Central memory CD8-positive, alpha-beta T cell (primary cell): ENCODE measurements around the gene BLTP3B.

Experiments
- ATAC-seq: fragments of 150-1000 bp; cut with Tn5 transposase; replicated peaks from 2 replicates; pipeline ENCODE4 v1.10.0; 2022; ENCODE audit warnings: mild to moderate bottlenecking, moderate FRiP score, moderate number of reproducible peaks; ENCODE audit not compliant: poor library complexity, severe bottlenecking; ENCODE audit errors: extremely low read depth
- DNase-seq, 2 donors: peaks; one replicate each; pipeline ENCODE4 v3.0.0; 2021; ENCODE audit warnings: low spot score in 2 of 2
- H3K27ac Mint-ChIP-seq: one replicate; pipeline ENCODE4 v1.8.0; 2022; ENCODE audit warnings: low read depth, mild to moderate bottlenecking, moderate library complexity, mixed read lengths
- H3K27me3 Mint-ChIP-seq: one replicate; pipeline ENCODE4 v1.8.0; 2022; ENCODE audit warnings: mixed read lengths
- H3K36me3 Mint-ChIP-seq: one replicate; pipeline ENCODE4 v1.8.0; 2022; ENCODE audit warnings: mild to moderate bottlenecking, moderate library complexity, mixed read lengths; ENCODE audit not compliant: insufficient read depth
- H3K4me1 Mint-ChIP-seq: one replicate; pipeline ENCODE4 v1.8.0; 2022; ENCODE audit warnings: mixed read lengths
- H3K4me3 Mint-ChIP-seq: one replicate; pipeline ENCODE4 v1.8.0; 2022; ENCODE audit warnings: mild to moderate bottlenecking, moderate library complexity, mixed read lengths
- H3K9me3 Mint-ChIP-seq: one replicate; pipeline ENCODE4 v1.8.0; 2022; ENCODE audit warnings: mixed read lengths

BLTP3B gene

GRCh38 chr12:100171248-100171647, 28.6 kb upstream of the BLTP3B start:
- H3K4me1 Mint-ChIP-seq = no peaks in the 10 kb centered on the region
- no peaks in the 10 kb centered on the region for H3K9me3 Mint-ChIP-seq
- H3K36me3 Mint-ChIP-seq = peaks cover 8% of the 10 kb centered on the region
- no peak overlapping the region for H3K4me3 Mint-ChIP-seq
- no peak overlapping the region for H3K27ac Mint-ChIP-seq
- no peak for ATAC-seq
- no peaks in the 10 kb centered on the region for H3K27me3 Mint-ChIP-seq
- no peak for DNase-seq

- ATAC-seq = no peak
- Mint-ChIP-seq H3K27me3 (no peaks in the 10 kb centered on the region), H3K4me3 (no peak overlapping the region), H3K9me3 (no peaks in the 10 kb centered on the region), H3K36me3 (peaks cover 8% of the 10 kb centered on the region), H3K27ac (no peak overlapping the region), H3K4me1 (no peaks in the 10 kb centered on the region)
- DNase-seq = no peak
Observed at GRCh38 chr12:100170313-100170858, 27.7 kb upstream of the BLTP3B start.

- H3K4me1 Mint-ChIP-seq = peaks cover under 1% of the 10 kb centered on the region
- H3K27me3 Mint-ChIP-seq = no peaks in the 10 kb centered on the region
- ATAC-seq (no peak), DNase-seq (no peak)
- H3K36me3 Mint-ChIP-seq = peaks cover 8% of the 10 kb centered on the region
- H3K9me3 Mint-ChIP-seq = no peaks in the 10 kb centered on the region
- H3K4me3 Mint-ChIP-seq = no peak overlapping the region
- no peak overlapping the region for H3K27ac Mint-ChIP-seq
Observed at GRCh38 chr12:100169345-100169744, 26.7 kb upstream of the BLTP3B start.

- H3K4me1 Mint-ChIP-seq = peaks cover 8% of the 10 kb centered on the region
- H3K4me3 Mint-ChIP-seq = no peak overlapping the region
- no peaks in the 10 kb centered on the region for H3K9me3 Mint-ChIP-seq
- H3K27ac Mint-ChIP-seq = no peak overlapping the region
- no peak for ATAC-seq
- H3K27me3 Mint-ChIP-seq = no peaks in the 10 kb centered on the region
- no peak for DNase-seq
- peaks cover 11% of the 10 kb centered on the region for H3K36me3 Mint-ChIP-seq
Observed at GRCh38 chr12:100168562-100168961, 25.9 kb upstream of the BLTP3B start.

- H3K4me1 Mint-ChIP-seq = peaks cover 9% of the 10 kb centered on the region
- H3K27ac Mint-ChIP-seq = no peak overlapping the region
- H3K4me3 Mint-ChIP-seq = no peak overlapping the region
- DNase-seq (no peak), ATAC-seq (no peak)
- H3K36me3 Mint-ChIP-seq = peaks cover 4% of the 10 kb centered on the region
- H3K9me3 Mint-ChIP-seq = no peaks in the 10 kb centered on the region
- no peaks in the 10 kb centered on the region for H3K27me3 Mint-ChIP-seq
Observed at GRCh38 chr12:100166232-100166631, 23.6 kb upstream of the BLTP3B start.

GRCh38 chr12:100165356-100165755, 22.7 kb upstream of the BLTP3B start:
- Mint-ChIP-seq H3K27ac (no peak overlapping the region), H3K36me3 (peaks cover 4% of the 10 kb centered on the region), H3K4me3 (no peak overlapping the region), H3K4me1 (peaks cover 9% of the 10 kb centered on the region), H3K9me3 (no peaks in the 10 kb centered on the region), H3K27me3 (no peaks in the 10 kb centered on the region)
- DNase-seq (no peak), ATAC-seq (no peak)

- Mint-ChIP-seq H3K36me3 (peaks cover 4% of the 10 kb centered on the region), H3K27ac (no peak overlapping the region), H3K27me3 (no peaks in the 10 kb centered on the region), H3K4me3 (peak overlapping the region; percentile 34), H3K9me3 (no peaks in the 10 kb centered on the region), H3K4me1 (peaks cover 9% of the 10 kb centered on the region)
- DNase-seq (no peak), ATAC-seq (no peak)
Observed at GRCh38 chr12:100164153-100164704, 21.6 kb upstream of the BLTP3B start.

GRCh38 chr12:100163416-100164152, 20.9 kb upstream of the BLTP3B start:
- Mint-ChIP-seq H3K9me3 (no peaks in the 10 kb centered on the region), H3K4me1 (peaks cover 9% of the 10 kb centered on the region), H3K4me3 (peak overlapping the region; percentile 34), H3K27me3 (no peaks in the 10 kb centered on the region), H3K36me3 (peaks cover 7% of the 10 kb centered on the region), H3K27ac (no peak overlapping the region)
- peak; percentile 43 to 44 for DNase-seq
- peak; percentile 99 for ATAC-seq

- DNase-seq (no peak), ATAC-seq (no peak)
- H3K27ac Mint-ChIP-seq = no peak overlapping the region
- H3K36me3 Mint-ChIP-seq = peaks cover 9% of the 10 kb centered on the region
- H3K9me3 Mint-ChIP-seq = no peaks in the 10 kb centered on the region
- no peaks in the 10 kb centered on the region for H3K27me3 Mint-ChIP-seq
- H3K4me1 Mint-ChIP-seq = peaks cover 12% of the 10 kb centered on the region
- no peak overlapping the region for H3K4me3 Mint-ChIP-seq
Observed at GRCh38 chr12:100159391-100160104, 16.9 kb upstream of the BLTP3B start.

GRCh38 chr12:100158535-100158934, 15.9 kb upstream of the BLTP3B start:
- DNase-seq (no peak), ATAC-seq (no peak)
- Mint-ChIP-seq H3K27me3 (no peaks in the 10 kb centered on the region), H3K4me3 (no peak overlapping the region), H3K36me3 (peaks cover 7% of the 10 kb centered on the region), H3K9me3 (no peaks in the 10 kb centered on the region), H3K27ac (no peak overlapping the region), H3K4me1 (peaks cover 11% of the 10 kb centered on the region)

GRCh38 chr12:100157427-100157821, 14.8 kb upstream of the BLTP3B start:
- no peak overlapping the region for H3K27ac Mint-ChIP-seq
- ATAC-seq (no peak), DNase-seq (no peak)
- no peak overlapping the region for H3K4me3 Mint-ChIP-seq
- H3K36me3 Mint-ChIP-seq = peaks cover 7% of the 10 kb centered on the region
- no peaks in the 10 kb centered on the region for H3K9me3 Mint-ChIP-seq
- no peaks in the 10 kb centered on the region for H3K27me3 Mint-ChIP-seq
- peaks cover 11% of the 10 kb centered on the region for H3K4me1 Mint-ChIP-seq

- peaks cover 11% of the 10 kb centered on the region for H3K4me1 Mint-ChIP-seq
- no peaks in the 10 kb centered on the region for H3K9me3 Mint-ChIP-seq
- DNase-seq (no peak), ATAC-seq (no peak)
- peaks cover 7% of the 10 kb centered on the region for H3K36me3 Mint-ChIP-seq
- no peaks in the 10 kb centered on the region for H3K27me3 Mint-ChIP-seq
- H3K4me3 Mint-ChIP-seq = no peak overlapping the region
- no peak overlapping the region for H3K27ac Mint-ChIP-seq
Observed at GRCh38 chr12:100156731-100157426, 14.2 kb upstream of the BLTP3B start.
